Stimulated activated CD8-positive, alpha-beta memory T cell treated with anti-CD3 and anti-CD28 coated beads, Interleukin-7, amount 100 ng/mL, for 1 hour (primary cell): ENCODE measurements around the gene ZNF639.
"Not testable (repeated sequence)": the region's sequence is repeated elsewhere in the genome, so short reads cannot be mapped to it uniquely, and the experiment has no call there.

Source experiments
- DNase-seq, 2 donors: peaks; one replicate each; pipeline ENCODE4 v3.0.0-alpha.2; 2020; ENCODE audit warnings: low read depth in 2 of 2

ZNF639 gene

GRCh38 chr3:179322286-179323196 is at the start of gene ZNF639:
TSS of gene ZNF639 (plus strand) at chr3:179323031. CDS start at chr3:179328294, 5,263 bp downstream.
- peak; percentile 60 to 70 for DNase-seq

- DNase-seq, result not testable (repeated sequence)
Measured at GRCh38 chr3:179274434-179274833, 48.4 kb upstream of the ZNF639 start.

DNA sequence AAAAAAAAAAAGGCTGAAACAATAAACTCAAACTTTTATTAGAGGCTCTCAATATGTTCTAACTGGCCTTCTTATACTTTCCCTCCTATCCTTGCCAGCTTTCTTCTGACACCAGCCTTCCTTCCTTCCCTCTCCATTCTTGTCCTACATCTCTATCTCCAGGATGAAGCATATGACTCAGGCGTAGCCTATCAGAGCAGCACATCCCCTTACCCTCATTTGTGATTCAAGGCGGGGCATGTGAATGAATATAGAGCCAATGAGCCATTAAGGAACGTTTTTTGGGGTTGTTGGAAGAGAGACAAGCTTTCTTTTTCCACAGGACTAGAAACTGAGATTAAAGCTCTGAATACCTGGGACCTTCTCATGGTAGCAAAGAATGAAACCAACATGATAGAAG is 46.8 kb upstream of the ZNF639 start:
- no peak for DNase-seq

DNA sequence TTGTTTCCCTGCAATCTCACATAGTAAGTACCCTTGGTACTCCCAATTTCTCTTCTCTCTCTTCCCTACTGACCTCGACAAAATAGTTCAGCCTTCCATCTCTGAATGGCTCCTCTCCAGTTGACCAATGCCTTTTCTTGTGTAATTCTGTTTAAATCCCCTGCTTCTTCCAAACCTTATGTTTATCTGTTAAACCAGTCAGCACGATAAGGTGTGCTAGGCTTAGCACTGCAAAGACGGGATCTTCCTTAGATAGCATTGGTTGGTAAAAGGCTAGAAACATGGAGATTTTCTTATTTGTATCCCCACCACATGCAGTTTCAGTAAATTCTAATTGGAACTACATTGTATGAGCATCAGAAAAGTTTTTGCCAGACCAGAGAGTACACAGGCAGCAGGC is 46.1 kb upstream of the ZNF639 start:
- DNase-seq, result no peak

DNA sequence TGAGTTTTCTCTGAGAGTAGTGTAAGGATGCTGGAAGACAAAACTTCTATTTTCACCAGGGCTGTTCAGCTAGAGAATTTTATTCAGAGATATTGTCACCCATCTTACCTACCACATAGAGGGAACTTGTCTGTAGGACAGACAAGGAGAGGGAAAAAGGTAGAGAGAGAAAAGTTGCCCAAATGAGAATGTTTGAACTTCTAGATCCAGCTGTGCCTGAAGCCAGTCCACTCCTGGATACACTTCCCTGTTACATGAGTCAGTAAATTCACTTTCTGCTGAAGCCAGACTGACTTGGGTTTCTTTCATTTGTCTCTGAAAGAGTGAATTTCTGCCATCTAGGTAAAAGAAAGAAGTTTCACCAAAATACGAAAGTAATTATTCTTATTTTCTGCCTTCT is 44.7 kb upstream of the ZNF639 start:
- no peak for DNase-seq

DNA sequence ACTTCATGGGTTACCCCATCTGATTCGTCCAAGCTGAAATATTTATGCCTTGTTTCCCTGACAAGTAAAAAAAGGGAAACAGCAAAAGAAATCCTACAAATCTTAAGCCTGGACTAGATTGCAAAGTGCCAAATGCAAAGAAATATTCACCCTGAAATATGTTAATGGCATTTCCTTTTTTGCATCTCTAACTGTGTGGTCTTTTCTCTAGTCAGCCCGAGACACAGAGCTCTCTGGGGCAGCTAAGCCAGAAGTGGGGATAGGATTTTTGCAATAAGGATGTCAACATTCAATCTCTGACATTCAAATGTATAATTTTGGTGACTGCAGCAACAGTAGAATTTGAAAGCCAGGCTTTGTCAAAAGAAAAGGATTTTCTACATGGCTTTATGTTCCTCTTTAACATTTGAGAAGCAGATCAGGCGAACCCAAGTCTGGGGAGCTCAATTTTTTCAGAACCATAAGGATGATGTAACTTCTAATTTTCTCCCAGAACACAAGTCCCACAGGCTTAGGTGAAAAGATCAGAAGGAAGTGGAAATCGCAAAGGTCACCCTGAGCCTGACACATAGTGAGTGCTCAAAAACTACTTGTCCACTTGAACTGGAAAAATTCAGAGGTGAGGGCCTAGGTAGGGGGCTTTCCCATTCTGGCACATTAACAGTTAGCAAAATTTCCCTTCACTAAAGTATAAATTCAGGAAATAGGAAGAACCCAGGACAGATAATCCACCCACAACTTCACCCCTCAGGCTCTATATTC is 43.7 kb upstream of the ZNF639 start:
- DNase-seq, result no peak

DNA sequence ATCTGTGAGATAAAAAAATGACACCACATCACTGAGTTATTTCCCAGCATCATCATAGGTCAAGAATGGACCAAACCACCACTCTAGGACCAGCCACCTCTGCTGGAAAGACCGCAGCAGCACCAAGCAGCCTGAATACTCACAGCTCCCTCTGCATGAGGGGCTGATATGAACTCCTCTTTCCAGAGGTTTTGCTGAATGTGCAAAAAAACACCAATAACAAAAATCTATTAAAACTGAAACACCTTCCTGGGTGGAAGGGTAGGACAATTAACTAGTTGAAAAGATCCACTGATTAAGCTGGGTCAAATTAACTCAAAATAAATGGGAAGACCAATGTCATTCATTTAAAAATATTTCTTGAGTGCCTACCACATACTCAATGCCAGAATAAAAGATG is 43.0 kb upstream of the ZNF639 start:
- DNase-seq, result no peak

GRCh38 chr3:179281825-179282224 is 41.0 kb upstream of the ZNF639 start:
- no peak for DNase-seq

GRCh38 chr3:179286331-179286730 is 36.5 kb upstream of the ZNF639 start:
- no peak for DNase-seq

DNA sequence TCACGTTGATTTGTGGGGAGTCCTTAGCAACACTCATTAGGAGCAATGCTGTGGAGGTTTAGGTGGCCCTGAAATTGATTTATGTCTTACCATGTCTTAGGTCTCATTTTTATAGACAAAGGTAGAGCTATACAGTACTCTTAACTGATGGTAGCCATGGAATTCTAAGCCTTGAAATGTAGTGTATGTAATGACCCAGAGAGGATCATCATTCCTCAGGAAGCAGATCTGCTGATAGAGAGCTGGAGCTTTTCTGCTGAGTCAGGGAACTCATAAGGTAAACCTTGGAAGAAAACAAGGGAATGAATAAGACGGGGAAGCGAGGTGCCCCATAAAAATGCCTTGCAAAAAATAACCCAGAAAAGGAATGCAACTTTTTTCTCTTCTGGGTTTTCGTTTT is 34.0 kb upstream of the ZNF639 start:
- DNase-seq, result no peak

- no peak for DNase-seq
Measured at GRCh38 chr3:179289295-179289694, 33.5 kb upstream of the ZNF639 start.

GRCh38 chr3:179292450-179292849 is 30.4 kb upstream of the ZNF639 start:
- no peak for DNase-seq

- DNase-seq, result no peak
Measured at GRCh38 chr3:179297971-179298725, 24.7 kb upstream of the ZNF639 start.

- no peak for DNase-seq
Measured at GRCh38 chr3:179299316-179299715, 23.5 kb upstream of the ZNF639 start.

- no peak for DNase-seq
Measured at GRCh38 chr3:179299999-179300613, 22.7 kb upstream of the ZNF639 start.

GRCh38 chr3:179301645-179302044 is 21.2 kb upstream of the ZNF639 start:
- DNase-seq, result no peak

DNA sequence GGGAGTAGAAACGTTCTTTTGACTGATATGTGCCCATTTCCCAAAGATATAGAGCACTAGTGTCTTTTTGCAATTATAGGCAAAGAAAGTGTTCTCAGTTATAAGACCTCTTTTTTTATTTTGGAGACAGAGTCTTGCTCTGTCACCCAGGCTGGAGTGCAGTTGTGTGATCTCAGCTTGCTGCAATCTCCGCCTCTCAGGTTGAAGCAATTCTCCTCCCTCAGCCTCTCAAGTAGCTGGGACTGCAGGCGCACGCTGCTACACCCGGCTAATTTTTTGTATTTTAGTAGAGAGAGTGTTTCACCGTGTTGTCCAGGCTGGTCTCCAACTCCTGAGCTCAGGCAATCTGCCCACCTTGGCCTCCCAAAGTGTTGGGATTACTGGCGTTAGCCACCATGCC is 20.7 kb upstream of the ZNF639 start:
- DNase-seq, result no peak

DNA sequence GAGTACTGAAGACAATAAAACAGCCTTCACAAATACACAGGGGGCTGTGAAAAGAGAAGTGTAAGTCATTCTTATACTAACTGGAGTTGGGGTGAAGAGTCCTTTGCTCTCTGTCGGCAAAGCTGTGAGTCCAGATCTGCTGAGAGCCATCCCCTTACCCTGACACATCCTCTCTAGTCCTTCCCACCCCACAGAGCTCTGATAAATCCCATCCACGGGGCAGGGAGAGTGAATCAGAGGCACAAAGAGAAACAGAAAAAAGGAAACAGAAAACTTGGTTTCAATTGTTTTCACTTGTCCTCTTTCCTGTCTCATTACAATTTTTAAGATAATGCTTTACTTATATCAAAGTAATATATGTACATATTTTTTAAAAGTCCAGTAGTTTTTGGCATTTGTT is 18.2 kb upstream of the ZNF639 start:
- no peak for DNase-seq

DNA sequence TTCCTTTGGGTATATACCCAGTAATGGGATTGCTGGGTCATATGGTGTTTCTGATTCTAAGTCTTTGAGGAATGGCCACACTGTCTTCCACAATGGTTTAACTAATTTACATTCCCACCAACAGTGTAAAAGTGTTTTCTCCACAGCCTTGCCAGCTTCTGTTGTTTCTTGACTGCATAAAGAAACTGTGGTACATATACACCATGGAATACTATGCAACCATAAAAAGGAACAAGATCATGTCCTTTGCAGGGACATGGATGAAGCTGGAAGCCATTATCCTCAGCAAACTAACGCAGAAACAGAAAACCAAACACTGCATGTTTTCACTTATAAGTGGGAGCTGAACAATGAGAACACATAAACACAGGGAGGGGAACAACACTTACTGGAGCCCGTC is 15.5 kb upstream of the ZNF639 start:
- DNase-seq, result not testable (repeated sequence)

GRCh38 chr3:179308001-179308400 is 14.8 kb upstream of the ZNF639 start:
- DNase-seq, result no peak

DNA sequence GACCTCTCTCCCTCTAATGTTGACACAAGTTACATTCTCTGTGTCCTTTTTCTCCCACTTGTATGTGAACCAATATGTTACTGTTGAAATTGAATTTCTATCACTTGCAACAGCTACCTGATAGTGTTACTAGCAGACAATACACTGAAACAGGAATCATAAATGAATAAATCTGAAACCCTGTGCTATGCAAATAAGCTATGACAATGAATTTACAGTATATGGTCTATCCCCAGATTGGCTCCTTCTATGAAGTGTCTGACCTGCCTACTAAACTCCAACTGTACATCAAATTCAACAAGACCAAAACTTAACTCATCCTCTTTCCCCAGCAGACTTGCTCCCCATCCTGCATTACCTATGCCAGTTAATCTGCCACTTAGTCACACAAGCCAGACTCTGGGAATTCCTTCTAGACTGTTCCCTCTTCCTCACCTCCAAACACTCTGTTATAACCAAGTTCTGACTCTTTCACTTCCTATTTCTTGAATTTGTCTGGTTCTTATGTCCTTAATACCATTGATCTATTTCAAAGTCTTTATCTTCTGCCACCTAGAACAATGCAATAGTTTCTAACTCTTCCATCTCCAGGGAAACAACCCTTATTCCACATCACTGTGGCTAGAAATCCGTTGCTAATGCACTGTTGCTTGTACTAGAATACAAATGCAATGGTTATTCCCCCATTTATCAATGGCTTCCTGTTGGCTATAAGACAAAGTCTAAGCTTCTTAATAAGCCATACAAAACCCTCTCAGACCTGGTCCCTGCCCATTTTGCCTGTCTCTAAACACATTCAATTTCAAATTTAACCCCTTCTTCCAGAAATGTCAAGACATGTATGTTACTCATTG is 13.4 kb upstream of the ZNF639 start:
- no peak for DNase-seq
